ENCODE data around the gene MAP4K4.

MAP4K4 gene

GRCh38 chr2:101692766-101693165, 4.7 kb upstream of the MAP4K4 start:
- no peak for DNase-seq (ENCODE audit: low read depth in 2 of 2)

- no peak for DNase-seq (ENCODE audit: low read depth in 2 of 2)
Observed at GRCh38 chr2:101693991-101694588, 3.4 kb upstream of the MAP4K4 start.

DNA sequence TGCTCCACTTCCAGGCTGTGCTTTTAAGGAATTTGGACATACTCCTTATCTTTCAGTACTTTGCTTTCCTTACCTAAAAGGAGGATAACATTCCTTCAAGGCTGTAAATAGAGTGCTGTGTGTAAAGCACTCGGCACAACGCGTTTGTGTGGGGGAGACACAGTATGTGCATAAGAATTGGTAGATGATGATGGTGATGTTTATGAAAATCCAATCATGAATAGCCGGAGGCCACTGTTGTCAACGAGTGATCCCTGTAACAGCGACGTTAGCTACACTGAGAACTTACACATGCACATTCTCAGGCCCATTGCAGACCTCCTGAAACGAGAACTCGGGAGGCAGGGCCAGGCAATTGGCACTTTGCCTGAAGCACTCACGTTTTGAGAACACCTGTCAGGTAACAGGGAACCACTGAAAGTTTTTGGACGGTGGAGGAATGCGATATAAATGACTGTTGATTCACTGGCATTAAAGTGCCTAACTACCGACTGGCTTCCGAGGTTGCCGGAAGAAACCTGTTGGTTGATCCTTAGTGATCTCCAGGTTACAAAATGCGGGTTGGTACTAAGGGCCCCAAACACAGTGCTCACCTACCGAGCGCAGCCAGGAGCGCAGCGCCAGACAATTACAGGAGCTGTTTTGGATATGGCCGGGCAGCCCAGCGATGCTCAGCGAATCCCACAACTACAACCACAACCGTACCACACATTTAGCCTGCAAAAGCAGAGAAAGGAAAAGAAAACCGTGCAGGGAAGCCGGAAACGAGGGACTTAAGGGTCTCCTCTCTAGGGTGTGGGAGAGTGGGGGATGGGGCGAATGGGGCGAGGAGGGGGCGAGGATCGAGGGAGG, 1.0 kb upstream of the MAP4K4 start:
- DNase-seq (ENCODE audit: low read depth in 2 of 2): no peak

DNA sequence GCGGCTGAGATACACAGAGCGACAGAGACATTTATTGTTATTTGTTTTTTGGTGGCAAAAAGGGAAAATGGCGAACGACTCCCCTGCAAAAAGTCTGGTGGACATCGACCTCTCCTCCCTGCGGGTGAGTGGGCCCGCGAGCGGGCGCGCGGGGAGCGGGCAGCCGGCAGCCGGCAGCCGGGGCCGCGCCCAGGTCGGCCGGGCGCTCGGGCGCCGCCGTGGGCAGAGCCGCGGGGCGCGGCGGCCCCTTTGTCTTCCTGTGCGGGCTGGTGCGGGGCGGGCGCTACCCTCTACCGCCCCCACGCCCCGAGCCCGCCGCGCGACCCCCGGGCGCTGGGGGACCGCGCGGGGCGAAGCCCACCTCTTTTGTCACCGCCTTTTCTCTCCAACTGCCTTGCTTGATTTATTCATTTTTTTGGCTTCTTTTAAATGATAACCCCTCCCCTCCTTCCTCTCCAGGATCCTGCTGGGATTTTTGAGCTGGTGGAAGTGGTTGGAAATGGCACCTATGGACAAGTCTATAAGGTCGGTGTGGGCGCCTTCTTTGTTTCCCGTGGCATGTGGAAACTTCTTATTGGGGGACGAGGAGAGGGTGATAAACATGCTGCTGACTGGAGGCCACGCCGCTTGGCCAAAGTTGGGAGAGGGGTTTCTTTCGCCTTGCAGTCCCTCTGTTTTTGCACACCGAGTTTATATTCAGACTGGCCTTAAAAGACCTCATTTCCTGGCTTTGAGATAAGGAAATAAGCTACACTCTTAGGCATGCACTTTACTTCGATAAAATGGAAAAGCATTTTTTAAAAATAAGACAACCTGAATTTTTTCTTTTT, 722 bp downstream of the MAP4K4 start:
- DNase-seq (ENCODE audit: low read depth in 2 of 2): no peak

DNA sequence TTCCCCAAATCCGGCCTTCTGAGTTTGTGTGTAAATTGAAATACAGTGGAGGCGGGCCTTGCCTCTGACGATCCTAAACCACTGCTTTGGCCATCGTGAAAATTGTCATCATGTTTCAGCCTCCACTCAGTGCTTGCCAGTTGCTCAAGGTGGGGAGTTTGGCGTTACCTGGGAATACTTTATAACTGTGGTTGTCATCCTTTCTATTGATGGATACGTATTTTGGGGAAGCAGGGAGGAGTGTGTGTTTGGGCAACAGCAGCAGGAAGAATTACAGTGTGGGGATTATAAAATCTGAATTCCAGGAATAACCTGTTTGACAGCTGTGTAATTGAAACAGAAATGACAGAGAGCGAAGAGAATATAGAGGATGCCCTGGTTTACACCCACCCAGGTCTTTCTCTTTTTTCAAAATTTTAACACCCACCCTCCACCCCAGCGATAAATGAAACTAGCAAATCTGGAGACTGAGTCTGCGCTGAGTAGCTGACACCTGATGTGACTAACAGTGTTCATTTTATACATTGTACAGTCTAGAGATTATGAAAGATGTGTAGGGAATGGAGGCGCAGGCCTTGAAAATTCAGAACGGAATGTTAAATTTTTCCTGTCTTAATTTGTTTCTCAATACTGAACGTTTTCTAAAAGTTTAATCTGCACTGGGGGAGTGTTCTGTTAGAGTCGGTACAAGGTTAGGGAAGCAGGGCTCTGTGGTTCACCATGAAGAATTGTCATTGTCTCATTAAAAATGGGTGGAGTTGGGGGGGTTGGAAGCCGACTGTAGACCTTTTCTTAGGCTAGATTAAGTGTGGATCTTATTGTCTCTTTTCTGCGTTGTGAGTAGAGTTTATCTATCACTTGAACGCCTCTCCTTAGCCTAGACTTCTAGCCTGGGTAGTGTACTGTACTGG, 1.6 kb downstream of the MAP4K4 start:
- DNase-seq (ENCODE audit: low read depth in 2 of 2): no peak

- no peak for DNase-seq (ENCODE audit: low read depth in 2 of 2)
Observed at GRCh38 chr2:101699755-101700461, 2.4 kb downstream of the MAP4K4 start.

DNA sequence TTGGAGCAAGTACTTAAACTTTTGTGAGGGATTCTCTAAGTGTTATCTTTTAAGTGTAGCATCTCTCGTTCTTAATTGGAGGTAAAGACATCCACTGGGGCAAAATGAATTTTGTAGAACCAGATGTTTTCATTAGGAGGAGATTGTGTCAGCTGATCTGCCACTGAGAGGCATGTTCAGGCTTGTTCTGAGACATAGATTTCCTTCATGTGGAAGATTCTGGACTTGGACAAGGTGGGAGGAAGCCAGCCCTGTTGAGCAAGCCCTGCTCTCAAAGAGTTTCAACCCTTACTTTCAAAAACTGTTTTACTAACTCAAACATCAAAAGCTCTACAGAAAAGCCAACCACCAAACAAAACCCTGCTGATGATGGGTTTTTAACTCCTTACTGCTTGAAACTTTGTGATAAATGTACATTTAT, 6.5 kb downstream of the MAP4K4 start:
- DNase-seq (ENCODE audit: low read depth in 2 of 2): no peak

GRCh38 chr2:101704816-101705578, 7.5 kb downstream of the MAP4K4 start:
- no peak for DNase-seq (ENCODE audit: low read depth in 2 of 2)

DNA sequence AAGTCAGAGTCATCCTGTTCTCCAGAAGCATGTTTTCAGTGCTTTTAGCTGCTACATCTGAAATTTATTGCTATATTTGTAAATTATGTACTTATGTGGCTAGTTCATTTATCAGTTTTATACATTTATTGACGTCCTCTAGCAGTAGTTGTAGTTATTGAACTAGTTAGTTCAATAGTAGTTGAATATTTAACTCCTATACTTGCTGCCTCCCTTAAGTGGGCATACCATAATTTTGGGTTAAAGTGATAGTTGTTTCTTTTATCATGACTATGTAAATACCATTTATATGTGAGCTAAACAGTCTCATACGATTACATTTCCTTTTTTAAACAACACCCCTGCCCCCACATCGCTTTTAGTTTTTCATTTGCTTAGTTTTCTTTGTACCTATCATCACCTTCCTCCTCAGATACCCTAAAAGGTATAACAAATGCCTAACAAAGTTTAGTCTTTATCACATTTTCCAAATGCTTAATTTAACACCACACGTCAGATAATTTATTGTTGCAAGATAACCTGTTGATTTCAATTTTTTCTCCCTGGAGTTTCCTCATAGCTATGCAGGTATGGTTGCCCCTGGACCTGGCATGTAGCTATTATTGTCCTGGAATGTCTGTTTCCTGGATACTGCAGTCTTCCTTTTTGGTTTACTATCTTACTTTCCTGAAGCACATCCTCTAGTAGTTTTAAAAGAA, 8.8 kb downstream of the MAP4K4 start:
- no peak for DNase-seq (ENCODE audit: low read depth in 2 of 2)

GRCh38 chr2:101706819-101707177, 9.3 kb downstream of the MAP4K4 start:
- DNase-seq (ENCODE audit: low read depth in 2 of 2): no peak

- DNase-seq (ENCODE audit: low read depth in 2 of 2): no peak
Observed at GRCh38 chr2:101710036-101710435, 12.5 kb downstream of the MAP4K4 start.

DNA sequence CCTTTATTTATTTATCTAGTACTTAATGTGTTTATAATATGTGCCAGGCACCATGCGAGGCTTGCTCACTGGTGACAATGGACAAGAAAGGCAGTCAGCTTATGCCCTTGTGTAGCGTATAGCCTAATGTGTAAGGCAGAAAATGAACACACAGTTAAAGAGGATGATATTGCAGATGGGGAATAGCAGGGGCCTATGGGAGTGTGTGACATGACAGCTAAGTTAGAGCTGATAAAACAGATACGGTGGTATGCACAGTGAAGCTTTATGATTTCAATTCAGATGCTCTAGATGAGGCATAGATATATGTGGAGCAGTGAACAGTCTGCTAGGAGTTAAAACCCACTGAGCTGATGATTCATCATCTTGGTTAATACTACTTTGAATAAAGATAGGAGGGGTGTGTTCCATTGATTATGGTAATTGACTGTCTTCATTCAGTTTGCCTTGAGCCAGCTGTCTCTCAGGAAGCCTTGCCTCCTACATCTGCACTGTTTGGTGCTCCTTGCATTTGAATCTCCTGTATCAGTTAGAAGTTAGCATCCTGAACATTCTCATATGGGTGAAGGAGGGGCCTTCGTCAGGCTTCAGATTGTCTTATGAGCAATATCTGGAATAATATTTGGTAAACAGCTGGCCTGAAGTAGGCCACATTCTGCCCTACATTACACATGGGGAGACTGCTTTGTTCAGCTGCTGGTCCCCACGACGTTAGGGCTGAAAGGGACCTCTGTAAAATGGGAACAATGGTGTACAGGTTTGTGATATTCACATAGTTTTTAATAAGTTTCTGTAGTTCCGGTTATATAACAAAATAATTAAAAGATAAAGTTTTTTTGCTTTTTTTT, 13.2 kb downstream of the MAP4K4 start:
- DNase-seq (ENCODE audit: low read depth in 2 of 2): no peak

- DNase-seq (ENCODE audit: low read depth in 2 of 2): no peak
Observed at GRCh38 chr2:101714118-101714517, 16.6 kb downstream of the MAP4K4 start.

- no peak for DNase-seq (ENCODE audit: low read depth in 2 of 2)
Observed at GRCh38 chr2:101717071-101717845, 19.8 kb downstream of the MAP4K4 start.

- no peak for DNase-seq (ENCODE audit: low read depth in 2 of 2)
Observed at GRCh38 chr2:101718479-101718878, 21.0 kb downstream of the MAP4K4 start.

- DNase-seq (ENCODE audit: low read depth in 2 of 2): peak; percentile 53 to 57
Observed at GRCh38 chr2:101718993-101719571, 21.6 kb downstream of the MAP4K4 start.

- DNase-seq (ENCODE audit: low read depth in 2 of 2): no peak
Observed at GRCh38 chr2:101720732-101721131, 23.2 kb downstream of the MAP4K4 start.
